ENCODE measurements around the gene HSP90AA1. TPM values are rescaled to one million over a fixed set of nuclear protein-coding genes. Genes with fewer than 3 reads are reported as not detected.
"Not testable (repeated sequence)": the region's sequence is repeated elsewhere in the genome, so short reads cannot be mapped to it uniquely, and the experiment has no call there.

Gene HSP90AA1
- total RNA-seq, 2 experiments from 2014 or later = 1,107 to 1,148 TPM

- H3K36me3 Mint-ChIP-seq = peaks cover 17% of the 10 kb centered on the region
- no peak for DNase-seq
- peak overlapping the region; percentile 52 for H3K27ac Mint-ChIP-seq
- intact Hi-C loops (cut with micrococcal nuclease) = loop anchor here (5.0 to 10.0 kb wide), 4 partner anchors 142 to 1715 kb away; partner anchors contain the start of genes EIF5 and WDR25
- H3K27me3 Mint-ChIP-seq = no peaks in the 10 kb centered on the region
- peak overlapping the region; percentile 46 for H3K4me3 Mint-ChIP-seq
- no peaks in the 10 kb centered on the region for H3K9me3 Mint-ChIP-seq
- ChIA-PET CTCF (interaction anchor here (0.6 to 1.7 kb wide), 2 partner anchors 56 to 224 kb away, joined by 5 to 7 read pairs; no protein-coding TSS in a partner anchor), POLR2A (no interaction called here)
- peaks cover 19% of the 10 kb centered on the region for H3K4me1 Mint-ChIP-seq (ENCODE audit: low read depth)
Observed at GRCh38 chr14:102089621-102090343, 2.9 kb upstream of the HSP90AA1 start.

DNA sequence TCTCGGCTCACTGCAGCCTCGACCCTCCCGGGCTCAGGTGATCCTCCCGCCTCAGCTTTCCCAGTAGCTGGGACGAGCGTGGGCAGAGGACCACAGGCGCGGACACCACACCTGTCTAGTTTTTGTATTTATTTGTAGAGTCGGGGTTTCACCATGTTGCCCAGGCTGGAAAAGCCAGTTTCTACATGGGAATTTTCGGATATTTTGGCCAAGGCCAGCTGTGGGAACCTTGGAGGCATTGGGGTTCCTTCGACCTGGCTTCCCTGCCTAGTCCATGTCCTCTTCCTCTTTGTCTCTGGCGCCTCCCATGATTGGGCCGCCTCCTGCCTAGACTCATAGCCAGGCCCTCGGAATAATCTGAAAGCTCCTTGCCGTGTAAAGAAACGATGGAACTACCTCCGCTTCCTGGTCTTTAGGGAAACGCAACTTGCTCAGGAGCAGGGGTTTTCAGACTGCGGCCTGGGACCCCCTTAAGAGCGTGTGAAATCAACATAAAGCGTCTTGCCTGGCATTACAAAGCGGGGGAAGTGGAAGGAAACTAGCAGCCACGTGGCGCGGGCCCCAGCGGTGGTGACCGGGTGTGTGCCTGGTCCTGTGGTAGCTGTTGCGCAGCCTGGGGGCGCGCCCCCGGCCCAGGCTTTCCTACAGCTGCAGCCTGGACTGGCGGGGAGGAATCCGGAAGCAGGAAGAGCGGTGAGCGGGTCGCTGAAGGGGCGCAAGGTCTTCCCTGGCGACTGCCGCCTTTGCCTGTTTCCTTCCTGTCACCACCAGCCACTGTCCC lies 1.4 kb upstream of the HSP90AA1 start:
- Mint-ChIP-seq H3K27me3 (no peaks in the 10 kb centered on the region), H3K27ac (peak overlapping the region; percentile 94), H3K4me3 (peak overlapping the region; percentile 84), H3K9me3 (no peaks in the 10 kb centered on the region), H3K4me1 (ENCODE audit: low read depth) (peaks cover 32% of the 10 kb centered on the region), H3K36me3 (peaks cover 33% of the 10 kb centered on the region)
- CTCF ChIA-PET = interaction anchor here (0.7 to 2.2 kb wide), 5 partner anchors 9 to 381 kb away, joined by 3 to 18 read pairs (median 3); no protein-coding TSS in a partner anchor
- intact Hi-C loops (cut with micrococcal nuclease) = loop anchor here (1.0 to 10.0 kb wide), 6 partner anchors 8 to 1713 kb away; partner anchors contain the start of genes CINP, EIF5, TECPR2 and WDR25
- POLR2A ChIA-PET = interaction anchor here (1.0 to 1.7 kb wide), 5 partner anchors 51 to 1246 kb away, joined by 3 to 6 read pairs (median 3); partner anchors contain the start of gene EIF5
- peak; percentile 71 for DNase-seq

- H3K4me3 Mint-ChIP-seq = peak overlapping the region; percentile 84
- peaks cover 38% of the 10 kb centered on the region for H3K4me1 Mint-ChIP-seq (ENCODE audit: low read depth)
- no peaks in the 10 kb centered on the region for H3K27me3 Mint-ChIP-seq
- intact Hi-C loops (cut with micrococcal nuclease) = loop anchor here (1.0 to 10.0 kb wide), 11 partner anchors 9 to 1713 kb away; partner anchors contain the start of genes CINP, DYNC1H1, EIF5 and PPP2R5C
- ChIA-PET POLR2A (interaction anchor here (0.6 to 1.7 kb wide), 4 partner anchors 51 to 1246 kb away, joined by 3 to 6 read pairs (median 4); partner anchors contain the start of genes CINP, EIF5 and TECPR2), CTCF (interaction anchor here (0.7 to 2.2 kb wide), 4 partner anchors 9 to 380 kb away, joined by 3 to 18 read pairs (median 3); no protein-coding TSS in a partner anchor)
- peak overlapping the region; percentile 94 for H3K27ac Mint-ChIP-seq
- peaks cover 38% of the 10 kb centered on the region for H3K36me3 Mint-ChIP-seq
- DNase-seq = no peak
- H3K9me3 Mint-ChIP-seq = no peaks in the 10 kb centered on the region
Observed at GRCh38 chr14:102087762-102088011, 843 bp upstream of the HSP90AA1 start.

GRCh38 chr14:102086709-102086971 lies 204 bp downstream of the HSP90AA1 start:
- DNase-seq = no peak
- no peaks in the 10 kb centered on the region for H3K27me3 Mint-ChIP-seq
- peaks cover 49% of the 10 kb centered on the region for H3K36me3 Mint-ChIP-seq
- no peaks in the 10 kb centered on the region for H3K9me3 Mint-ChIP-seq
- intact Hi-C loops (cut with micrococcal nuclease) = loop anchor here (2.0 to 10.0 kb wide), 7 partner anchors 139 to 1712 kb away; partner anchors contain the start of genes EIF5, PPP2R5C and WDR25
- H3K4me3 Mint-ChIP-seq = peak overlapping the region; percentile 79
- ChIA-PET CTCF (interaction anchor here (1.7 kb wide), 1 partner anchor 9 kb away, joined by 4 read pairs; no protein-coding TSS in a partner anchor), POLR2A (no interaction called here)
- H3K27ac Mint-ChIP-seq = peak overlapping the region; percentile 92
- peaks cover 48% of the 10 kb centered on the region for H3K4me1 Mint-ChIP-seq (ENCODE audit: low read depth)

DNA sequence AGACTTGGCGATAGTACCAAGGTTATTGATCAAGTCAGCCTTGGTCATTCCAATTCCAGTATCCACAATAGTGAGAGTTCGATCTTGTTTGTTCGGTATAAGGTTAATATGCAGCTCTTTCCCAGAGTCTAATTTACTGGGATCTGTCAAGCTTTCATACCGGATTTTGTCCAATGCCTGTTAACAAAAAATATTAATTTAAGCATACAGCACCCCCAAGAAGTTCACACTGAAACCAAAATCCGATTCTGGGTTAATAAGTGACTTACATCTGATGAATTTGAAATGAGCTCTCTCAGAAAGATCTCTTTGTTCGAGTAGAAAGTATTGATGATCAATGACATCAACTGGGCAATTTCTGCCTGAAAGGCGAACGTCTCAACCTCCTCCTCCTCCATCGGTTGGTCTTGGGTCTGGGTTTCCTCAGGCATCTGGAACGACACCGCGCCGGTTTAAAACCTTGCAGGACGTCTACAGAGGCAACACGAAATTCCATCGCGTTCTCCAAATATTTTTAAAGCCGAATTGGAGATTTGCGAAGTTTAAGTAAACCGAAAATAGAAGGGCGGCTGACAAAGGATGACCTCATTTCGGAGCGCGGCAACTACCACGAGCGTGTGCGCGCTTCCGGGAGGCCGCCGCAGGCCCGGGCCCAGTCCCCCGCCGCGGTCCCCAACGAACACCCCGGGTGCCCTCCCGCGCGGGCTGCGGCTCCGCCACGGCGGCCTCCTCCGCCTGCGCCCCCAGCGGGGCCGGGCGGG lies 716 bp downstream of the HSP90AA1 start:
- H3K9me3 Mint-ChIP-seq = no peaks in the 10 kb centered on the region
- intact Hi-C loops (cut with micrococcal nuclease) = loop anchor here (2.0 to 10.0 kb wide), 7 partner anchors 139 to 1711 kb away; partner anchors contain the start of genes EIF5, PPP2R5C and WDR25
- H3K4me1 Mint-ChIP-seq (ENCODE audit: low read depth) = peaks cover 53% of the 10 kb centered on the region
- ChIA-PET CTCF (interaction anchor here (0.9 to 1.7 kb wide), 2 partner anchors 10 to 235 kb away, joined by 3 to 4 read pairs; no protein-coding TSS in a partner anchor), POLR2A (interaction anchor here (0.8 kb wide), 2 partner anchors 28 to 65 kb away, joined by 3 read pairs; no protein-coding TSS in a partner anchor)
- H3K27me3 Mint-ChIP-seq = no peaks in the 10 kb centered on the region
- peaks cover 54% of the 10 kb centered on the region for H3K36me3 Mint-ChIP-seq
- peak overlapping the region; percentile 77 for H3K4me3 Mint-ChIP-seq
- DNase-seq = peak; percentile 74
- H3K27ac Mint-ChIP-seq = peak overlapping the region; percentile 93

DNA sequence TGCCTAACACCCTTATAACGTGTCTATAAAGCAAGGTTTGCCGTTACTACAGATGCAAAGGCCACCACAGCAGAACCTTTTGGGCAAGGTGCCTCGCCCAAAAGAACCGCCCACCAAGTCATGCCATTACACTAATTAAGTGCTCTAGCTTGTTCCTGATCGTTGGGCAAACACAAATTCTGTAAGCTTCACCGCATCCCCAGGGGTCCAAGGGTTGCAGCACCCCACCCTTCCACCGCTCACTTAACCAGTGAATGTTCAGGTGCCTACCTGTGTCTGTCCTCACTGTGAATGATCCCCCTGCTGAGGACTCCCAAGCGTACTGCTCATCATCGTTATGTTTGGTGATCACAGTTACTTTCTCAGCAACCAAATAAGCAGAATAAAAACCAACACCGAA lies 1.4 kb downstream of the HSP90AA1 start:
- no peak for DNase-seq

GRCh38 chr14:102084931-102085330 lies 1.9 kb downstream of the HSP90AA1 start:
- ChIA-PET CTCF (interaction anchor here (1.6 to 1.7 kb wide), 2 partner anchors 11 to 229 kb away, joined by 4 to 6 read pairs; no protein-coding TSS in a partner anchor), POLR2A (interaction anchor here (1.1 kb wide), 1 partner anchor 55 kb away, joined by 3 read pairs; no protein-coding TSS in a partner anchor)
- peak overlapping the region; percentile 68 for H3K27ac Mint-ChIP-seq
- no peaks in the 10 kb centered on the region for H3K9me3 Mint-ChIP-seq
- H3K36me3 Mint-ChIP-seq = peaks cover 66% of the 10 kb centered on the region
- intact Hi-C loops (cut with micrococcal nuclease) = loop anchor here (5.0 to 10.0 kb wide), 4 partner anchors 138 to 1710 kb away; partner anchors contain the start of genes EIF5 and WDR25
- peaks cover 65% of the 10 kb centered on the region for H3K4me1 Mint-ChIP-seq (ENCODE audit: low read depth)
- no peaks in the 10 kb centered on the region for H3K27me3 Mint-ChIP-seq
- DNase-seq = no peak
- peak overlapping the region; percentile 77 for H3K4me3 Mint-ChIP-seq

More for the DNA sequence above, 1.4 kb downstream of the HSP90AA1 start:
- Mint-ChIP-seq H3K36me3 (peaks cover 60% of the 10 kb centered on the region), H3K4me3 (peak overlapping the region; percentile 77), H3K27me3 (no peaks in the 10 kb centered on the region), H3K4me1 (ENCODE audit: low read depth) (peaks cover 60% of the 10 kb centered on the region), H3K27ac (peak overlapping the region; percentile 93), H3K9me3 (no peaks in the 10 kb centered on the region)
- intact Hi-C loops (cut with micrococcal nuclease) = loop anchor here (5.0 to 10.0 kb wide), 4 partner anchors 138 to 1711 kb away; partner anchors contain the start of genes EIF5 and WDR25
- ChIA-PET POLR2A (interaction anchor here (0.8 to 1.1 kb wide), 3 partner anchors 27 to 65 kb away, joined by 3 read pairs; no protein-coding TSS in a partner anchor), CTCF (interaction anchor here (0.9 to 1.7 kb wide), 3 partner anchors 10 to 235 kb away, joined by 3 to 6 read pairs (median 4); no protein-coding TSS in a partner anchor)

DNA sequence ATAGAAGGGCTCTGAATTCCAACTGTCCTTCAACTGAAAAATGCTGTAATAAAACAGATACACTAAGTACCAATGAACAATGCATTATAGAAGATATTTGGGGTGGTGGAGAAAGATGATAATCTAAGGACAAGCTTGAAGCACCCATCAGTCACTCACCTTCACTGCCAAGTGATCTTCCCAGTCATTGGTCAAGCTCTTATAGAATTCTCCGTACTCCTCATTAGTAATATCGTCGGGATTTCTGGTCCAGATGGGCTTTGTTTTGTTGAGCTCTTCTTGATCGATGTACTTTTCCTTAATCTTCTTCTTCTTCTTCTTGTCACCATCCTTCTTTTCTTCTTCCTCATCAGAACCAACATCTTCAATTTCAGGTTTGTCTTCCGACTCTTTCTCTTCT lies 2.3 kb downstream of the HSP90AA1 start:
- peaks cover 63% of the 10 kb centered on the region for H3K4me1 Mint-ChIP-seq (ENCODE audit: low read depth)
- intact Hi-C loops (cut with micrococcal nuclease) = loop anchor here (10.0 kb wide), 2 partner anchors 1250 to 1710 kb away; partner anchors contain the start of genes EIF5 and WDR25
- DNase-seq, H3K9me3 Mint-ChIP-seq, H3K27me3 Mint-ChIP-seq: not testable (repeated sequence)
- peaks cover 70% of the 10 kb centered on the region for H3K36me3 Mint-ChIP-seq
- peak overlapping the region; percentile 77 for H3K4me3 Mint-ChIP-seq
- H3K27ac Mint-ChIP-seq = peak overlapping the region; percentile 68
- ChIA-PET POLR2A (interaction anchor here (1.1 to 1.3 kb wide), 3 partner anchors 55 to 325 kb away, joined by 3 read pairs; no protein-coding TSS in a partner anchor), CTCF (interaction anchor here (1.0 to 1.6 kb wide), 2 partner anchors 12 to 230 kb away, joined by 3 to 6 read pairs; no protein-coding TSS in a partner anchor)

- H3K4me1 Mint-ChIP-seq (ENCODE audit: low read depth) = peaks cover 51% of the 10 kb centered on the region
Observed at GRCh38 chr14:102081231-102082080, 5.4 kb downstream of the HSP90AA1 start.

More at GRCh38 chr14:102081231-102082080, 5.4 kb downstream of the HSP90AA1 start:
- Mint-ChIP-seq H3K27ac (peak overlapping the region; percentile 68), H3K4me3 (peak overlapping the region; percentile 77), H3K36me3 (peaks cover 84% of the 10 kb centered on the region), H3K9me3 (no peaks in the 10 kb centered on the region), H3K27me3 (no peaks in the 10 kb centered on the region)
- CTCF ChIA-PET = no interaction called here
- POLR2A ChIA-PET = interaction anchor here (0.6 kb wide), 1 partner anchor 33 kb away, joined by 7 read pairs; no protein-coding TSS in a partner anchor
- intact Hi-C loops (cut with micrococcal nuclease) = loop anchor here (2.0 to 10.0 kb wide), 3 partner anchors 61 to 1707 kb away; partner anchors contain the start of genes EIF5 and WDR25
- DNase-seq = no peak

Measured in activated CD4-positive, alpha-beta memory T cell treated with anti-CD3 and anti-CD28 coated beads for 36 hours (primary cell).